Breast epithelium (tissue), 3 donors: ENCODE results near the gene MR1.

Experiments used
- CTCF ChIP-seq, 3 donors: fragments of 450-650 bp; IDR thresholded peaks; one replicate each; pipeline ENCODE4 v1.5.1; 2016 to 2017; ENCODE audit warnings: antibody characterized with exemption in 3 of 3, mild to moderate bottlenecking in 3 of 3, moderate library complexity in 3 of 3
- POLR2AphosphoS5 ChIP-seq, 3 donors: sonication (generic); formaldehyde crosslinking; IDR thresholded peaks; one replicate each; pipeline ENCODE4 v1.6.1; 2017; ENCODE audit warnings: antibody characterized with exemption in 3 of 3

- TF ChIP-seq POLR2AphosphoS5 (IDR thresholded peaks at IDR 0.05) (peak in 1 of 3 donors; percentile 20), CTCF (IDR thresholded peaks at IDR 0.05) (peak; percentile 57 to 62 (median 58))
Observed at GRCh38 chr1:181038399-181038873, 4.7 kb downstream of the MR1 start.
